Ishikawa (cell line): ENCODE results near the gene MYH6.

Experiments used
- CEBPB ChIP-seq: IDR thresholded peaks from 2 replicates; pipeline ENCODE4 v1.6.1; 2012
- CREB1 ChIP-seq: IDR thresholded peaks from 2 replicates; pipeline ENCODE4 v1.6.1; 2012; ENCODE audit warnings: low read depth
- EGR1 ChIP-seq: IDR thresholded peaks from 2 replicates; pipeline ENCODE4 v1.6.1; 2012
- EP300 ChIP-seq: IDR thresholded peaks from 2 replicates; pipeline ENCODE4 v1.6.1; 2012; ENCODE audit warnings: borderline replicate concordance
- FOXM1 ChIP-seq: IDR thresholded peaks from 2 replicates; pipeline ENCODE4 v1.6.1; 2012; ENCODE audit warnings: low read depth, borderline replicate concordance
- NFIC ChIP-seq: IDR thresholded peaks from 2 replicates; pipeline ENCODE4 v1.6.1; 2012
- RAD21 ChIP-seq: IDR thresholded peaks from 2 replicates; pipeline ENCODE4 v1.6.1; 2012; ENCODE audit warnings: low read depth
- REST ChIP-seq: IDR thresholded peaks from 2 replicates; pipeline ENCODE4 v1.6.1; 2012; ENCODE audit warnings: low read depth, mild to moderate bottlenecking
- TAF1 ChIP-seq: IDR thresholded peaks from 2 replicates; pipeline ENCODE4 v1.6.1; 2012; ENCODE audit warnings: low read depth, mild to moderate bottlenecking
- TCF12 ChIP-seq: IDR thresholded peaks from 2 replicates; pipeline ENCODE4 v1.6.1; 2012; ENCODE audit warnings: low read depth
- TEAD4 ChIP-seq: IDR thresholded peaks from 2 replicates; pipeline ENCODE4 v1.6.1; 2012
- USF1 ChIP-seq: IDR thresholded peaks from 2 replicates; pipeline ENCODE4 v1.6.1; 2012
- YY1 ChIP-seq: IDR thresholded peaks from 2 replicates; pipeline ENCODE4 v1.6.1; 2012; ENCODE audit warnings: low read depth
- ZBTB7A ChIP-seq: IDR thresholded peaks from 2 replicates; pipeline ENCODE4 v1.6.1; 2012; ENCODE audit warnings: low read depth
- TF ChIP-seq, protein P1 (sequence below): IDR thresholded peaks from 2 replicates; pipeline ENCODE4 v1.6.1; 2012

MYH6 gene

DNA sequence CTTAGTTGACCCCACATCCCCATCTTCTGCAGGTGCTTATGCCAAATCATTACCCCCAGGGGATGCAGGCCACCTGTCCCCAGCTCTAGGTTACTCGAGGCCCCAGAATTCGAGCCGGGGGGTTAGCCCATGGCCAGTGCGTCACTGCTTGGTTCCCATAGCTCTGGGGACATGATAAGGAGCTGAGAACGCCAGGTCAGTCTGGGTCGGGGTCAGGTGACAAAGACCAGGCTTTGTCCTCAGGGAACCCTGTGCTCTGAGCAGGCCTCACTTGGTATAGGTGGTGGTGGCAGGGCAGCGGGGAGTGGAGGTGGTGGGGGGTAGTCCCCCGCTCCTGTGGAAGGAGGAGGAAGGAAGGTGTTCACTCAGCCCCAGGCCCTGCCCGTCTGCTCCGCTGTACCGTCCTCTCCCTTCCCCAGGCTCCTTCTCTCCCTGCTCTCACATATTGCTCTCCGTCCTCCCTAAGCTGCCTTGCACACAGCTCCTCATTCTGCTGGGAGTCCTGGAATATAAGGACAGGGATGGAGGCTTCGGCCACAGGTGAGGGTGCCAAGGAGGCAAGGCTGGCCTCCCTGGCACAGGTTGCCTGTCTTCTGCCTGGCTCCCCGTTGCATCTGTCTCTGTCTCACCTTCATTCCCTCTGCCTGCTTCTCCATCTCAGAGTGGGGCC is 2.0 kb upstream of the MYH6 start:
- TF ChIP-seq TAF1, result no peak
- TF ChIP-seq NFIC, result no peak
- TF ChIP-seq REST, result no peak
- no peak for TF ChIP-seq FOXM1
- no peak for TF ChIP-seq CREB1
- no peak for TF ChIP-seq USF1

DNA sequence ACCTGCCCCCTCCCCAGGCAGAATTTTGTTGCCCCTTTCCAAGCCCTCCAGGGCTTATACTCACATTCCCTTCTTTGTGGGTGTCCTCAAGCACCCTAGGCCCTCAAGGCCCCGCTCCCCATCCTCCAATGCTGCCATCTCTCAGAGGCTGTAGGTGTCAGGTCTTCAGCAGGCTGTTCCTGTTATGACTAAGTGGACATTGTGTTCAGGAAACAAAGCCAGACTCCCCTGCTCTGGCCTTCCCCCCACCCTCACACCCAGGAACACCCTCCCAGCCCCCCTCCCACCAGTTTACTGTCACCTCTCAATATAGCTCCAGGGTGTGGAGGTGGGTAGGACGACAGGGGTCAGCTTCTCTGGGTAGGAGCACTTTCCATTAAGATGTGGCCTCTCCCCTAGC is 1.4 kb upstream of the MYH6 start:
- TF ChIP-seq TEAD4 (no peak), USF1 (no peak), NFIC (no peak), TCF12 (no peak), EP300 (no peak), CREB1 (no peak), FOXM1 (no peak), ZBTB7A (no peak), YY1 (no peak), REST (no peak), RAD21 (no peak)
- TF ChIP-seq, protein P1, sequence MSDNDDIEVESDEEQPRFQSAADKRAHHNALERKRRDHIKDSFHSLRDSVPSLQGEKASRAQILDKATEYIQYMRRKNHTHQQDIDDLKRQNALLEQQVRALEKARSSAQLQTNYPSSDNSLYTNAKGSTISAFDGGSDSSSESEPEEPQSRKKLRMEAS, result no peak

GRCh38 chr14:23408307-23408630 is 196 bp upstream of the MYH6 start:
- TF ChIP-seq FOXM1 (no peak), USF1 (no peak), EP300 (no peak), REST (no peak), NFIC (no peak), TAF1 (no peak), ZBTB7A (no peak), RAD21 (no peak), EGR1 (no peak), CREB1 (no peak), TCF12 (no peak), YY1 (no peak), CEBPB (no peak)

- TF ChIP-seq TCF12 (no peak), TAF1 (no peak)
These were observed 1.2 kb downstream of the MYH6 start for GRCh38 chr14:23406725-23407355.
